Liver (tissue), 9 donors: ENCODE measurements around the gene DSC2. TPM values are rescaled to one million over a fixed set of nuclear protein-coding genes. Genes with fewer than 3 reads are reported as not detected.

Experiments used
- DNase-seq: peaks from one replicate; pipeline ENCODE4 v3.0.0-alpha.2; 2017; ENCODE audit warnings: low spot score
- H3K27ac ChIP-seq, 2 donors: one replicate each; pipeline ENCODE4 v1.7.0; 2013; ENCODE audit warnings: inconsistent platforms in 2 of 2, low read length in 2 of 2, control low read depth in 1 of 2, low read depth in 1 of 2, mild to moderate bottlenecking in 1 of 2
- H3K27me3 ChIP-seq, 4 donors: one replicate each; pipeline versions ENCODE4 v1.6.1 to v1.7.0; 2013; ENCODE audit warnings: low read length in 3 of 4, inconsistent platforms in 1 of 4, mild to moderate bottlenecking in 1 of 4, moderate library complexity in 1 of 4; ENCODE audit not compliant: control insufficient read depth in 4 of 4, insufficient read depth in 4 of 4
- H3K36me3 ChIP-seq, 4 donors: one replicate each; pipeline versions ENCODE4 v1.6.1 to v1.7.0; 2013; ENCODE audit warnings: low read length in 3 of 4, mild to moderate bottlenecking in 3 of 4, low read depth in 1 of 4, moderate library complexity in 1 of 4; ENCODE audit not compliant: control insufficient read depth in 4 of 4, insufficient read depth in 3 of 4
- H3K4me1 ChIP-seq, 4 donors: one replicate each; pipeline versions ENCODE4 v1.6.1 to v1.7.0; 2013; ENCODE audit warnings: low read length in 3 of 4, mild to moderate bottlenecking in 3 of 4, moderate library complexity in 1 of 4; ENCODE audit not compliant: control insufficient read depth in 4 of 4, insufficient read depth in 4 of 4
- H3K4me3 ChIP-seq, 3 donors: one replicate each; pipeline versions ENCODE4 v1.6.1 to v1.7.0; 2013; ENCODE audit warnings: low read length in 3 of 3, control low read depth in 1 of 3, low read depth in 1 of 3, mild to moderate bottlenecking in 1 of 3
- H3K9ac ChIP-seq, 2 donors: one replicate each; pipeline ENCODE4 v1.7.0; 2013; ENCODE audit warnings: low read length in 2 of 2, mild to moderate bottlenecking in 2 of 2, moderate library complexity in 2 of 2, control low read depth in 1 of 2, low read depth in 1 of 2
- H3K9me3 ChIP-seq, 4 donors: one replicate each; pipeline versions ENCODE4 v1.6.1 to v1.7.0; 2013; ENCODE audit warnings: low read length in 3 of 4; ENCODE audit not compliant: control insufficient read depth in 4 of 4
- EGR1 ChIP-seq, 2 donors: IDR thresholded peaks; 2 replicates each; pipeline ENCODE4 v1.6.1; 2016 to 2018; ENCODE audit warnings: antibody characterized with exemption in 2 of 2, low read depth in 2 of 2
- FOXA1 ChIP-seq: IDR thresholded peaks from 2 replicates; pipeline ENCODE4 v1.6.1; 2016; ENCODE audit warnings: antibody characterized with exemption
- FOXA2 ChIP-seq: IDR thresholded peaks from 2 replicates; pipeline ENCODE4 v1.6.1; 2016; ENCODE audit warnings: antibody characterized with exemption
- GABPA ChIP-seq, 2 donors: IDR thresholded peaks in 1 of 2; conservative IDR thresholded peaks in 1 of 2; 2 replicates each; pipeline ENCODE4 v1.6.1; 2016; ENCODE audit warnings: antibody characterized with exemption in 2 of 2, mild to moderate bottlenecking in 1 of 2, moderate library complexity in 1 of 2
- HNF4A ChIP-seq, 2 donors: conservative IDR thresholded peaks; 2 replicates each; pipeline ENCODE4 v1.6.1; 2016; ENCODE audit warnings: antibody characterized with exemption in 2 of 2, mild to moderate bottlenecking in 2 of 2
- HNF4G ChIP-seq: IDR thresholded peaks from 2 replicates; pipeline ENCODE4 v1.6.1; 2016; ENCODE audit warnings: antibody characterized with exemption
- JUND ChIP-seq, 2 donors: IDR thresholded peaks; 2 replicates each; pipeline ENCODE4 v1.6.1; 2016; ENCODE audit warnings: antibody characterized with exemption in 2 of 2
- NR2F2 ChIP-seq: IDR thresholded peaks from 2 replicates; pipeline ENCODE4 v1.6.1; 2016; ENCODE audit warnings: antibody characterized with exemption
- RAD21 ChIP-seq, 2 donors: IDR thresholded peaks; 2 replicates each; pipeline ENCODE4 v1.6.1; 2016; ENCODE audit warnings: antibody characterized with exemption in 2 of 2, mild to moderate bottlenecking in 2 of 2
- RXRA ChIP-seq, 2 donors: IDR thresholded peaks; 2 replicates each; pipeline ENCODE4 v1.6.1; 2017 to 2018; ENCODE audit warnings: antibody characterized with exemption in 2 of 2, mild to moderate bottlenecking in 1 of 2
- SP1 ChIP-seq: IDR thresholded peaks from 2 replicates; pipeline ENCODE4 v1.6.1; 2018; ENCODE audit warnings: antibody characterized with exemption, mild to moderate bottlenecking
- TAF1 ChIP-seq: conservative IDR thresholded peaks from 2 replicates; pipeline ENCODE4 v1.6.1; 2016; ENCODE audit warnings: antibody characterized with exemption, mild to moderate bottlenecking
- YY1 ChIP-seq: IDR thresholded peaks from 2 replicates; pipeline ENCODE4 v1.6.1; 2016; ENCODE audit warnings: antibody characterized with exemption, mild to moderate bottlenecking
- WGBS: extraction: QIAGEN DNeasy Blood & Tissue Kit; methylation state at CpG from one replicate; pipeline ENCODE4 v1.1.7; 2013; 5-methylcytosine and 5-hydroxymethylcytosine counted together
- polyA plus RNA-seq, 2 donors: library from polyadenylated mRNA; stranded (reverse) in 1 of 2; unstranded in 1 of 2; fragments of 200-250 nt in 1 of 2; fragments of >200 nt in 1 of 2; fragmentation: Nextera tagmentation in 1 of 2; extraction: Ambion mirVana in 1 of 2; gene quantifications; one replicate each; pipeline versions ENCODE4 v1.2.1 to v1.2.3, GENCODE V29; 2013 to 2015
- total RNA-seq, 2 donors: library from RNA; depleted of rRNA; stranded (reverse); fragments of >200 nt; gene quantifications; one replicate each; pipeline ENCODE4 v1.2.3, GENCODE V29; 2014
- TF ChIP-seq, protein P1 (sequence below): IDR thresholded peaks from 2 replicates; pipeline ENCODE4 v1.6.1; 2016; ENCODE audit warnings: antibody characterized with exemption
- TF ChIP-seq, protein P2 (sequence below): IDR thresholded peaks from 2 replicates; pipeline ENCODE4 v1.6.1; 2016; ENCODE audit warnings: antibody characterized with exemption
- TF ChIP-seq, protein P3 (sequence below): fragments of 150-350 bp; IDR thresholded peaks from 2 replicates; pipeline ENCODE4 v1.5.1; 2017; ENCODE audit warnings: improper control_type of control experiment, low read depth, low read length; ENCODE audit not compliant: missing input control
- TF ChIP-seq, protein P4 (sequence below): IDR thresholded peaks from 2 replicates; pipeline ENCODE4 v1.6.1; 2016; ENCODE audit warnings: antibody characterized with exemption
- TF ChIP-seq, protein P5 (sequence below): IDR thresholded peaks from 2 replicates; pipeline ENCODE4 v1.6.1; 2016; ENCODE audit warnings: antibody characterized with exemption, mild to moderate bottlenecking
- donor health status: healthy.
- donor health status: healthy.
- donor health status: healthy.
- donor health status: healthy.
- donor health status: healthy.

Gene DSC2
- total and polyA plus RNA-seq, 4 donors = 3.7 to 16.4 (median 7.4) TPM

DNA sequence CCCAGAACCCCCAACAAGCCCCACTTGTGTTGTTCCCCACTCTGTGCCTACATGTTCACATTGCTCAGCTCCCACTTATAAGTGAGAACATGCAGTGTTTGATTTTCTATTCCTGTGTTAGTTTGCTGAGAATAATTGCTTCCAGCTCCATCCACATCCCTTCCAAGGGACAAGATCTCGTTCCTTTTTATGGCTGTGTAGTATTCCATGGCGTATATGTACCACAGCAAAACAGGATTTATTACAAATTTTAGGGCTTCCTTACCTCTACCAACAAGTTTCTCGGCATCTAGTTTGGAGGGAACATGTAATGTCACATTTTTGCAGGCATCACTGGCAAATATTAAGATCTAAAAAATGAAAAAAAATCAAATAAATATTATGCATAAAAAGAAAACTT lies 8.9 kb downstream of the DSC2 start:
- H3K27ac ChIP-seq = no peak overlapping the region
- no peak for DNase-seq
- peaks cover 0 to 1% (median 0%) of the 10 kb centered on the region in 4 donors for H3K9me3 ChIP-seq
- no peak overlapping the region for H3K4me3 ChIP-seq
- TF ChIP-seq HNF4G = no peak
- TF ChIP-seq RXRA (IDR thresholded peaks at IDR 0.05) = no peak
- TF ChIP-seq, protein P1, sequence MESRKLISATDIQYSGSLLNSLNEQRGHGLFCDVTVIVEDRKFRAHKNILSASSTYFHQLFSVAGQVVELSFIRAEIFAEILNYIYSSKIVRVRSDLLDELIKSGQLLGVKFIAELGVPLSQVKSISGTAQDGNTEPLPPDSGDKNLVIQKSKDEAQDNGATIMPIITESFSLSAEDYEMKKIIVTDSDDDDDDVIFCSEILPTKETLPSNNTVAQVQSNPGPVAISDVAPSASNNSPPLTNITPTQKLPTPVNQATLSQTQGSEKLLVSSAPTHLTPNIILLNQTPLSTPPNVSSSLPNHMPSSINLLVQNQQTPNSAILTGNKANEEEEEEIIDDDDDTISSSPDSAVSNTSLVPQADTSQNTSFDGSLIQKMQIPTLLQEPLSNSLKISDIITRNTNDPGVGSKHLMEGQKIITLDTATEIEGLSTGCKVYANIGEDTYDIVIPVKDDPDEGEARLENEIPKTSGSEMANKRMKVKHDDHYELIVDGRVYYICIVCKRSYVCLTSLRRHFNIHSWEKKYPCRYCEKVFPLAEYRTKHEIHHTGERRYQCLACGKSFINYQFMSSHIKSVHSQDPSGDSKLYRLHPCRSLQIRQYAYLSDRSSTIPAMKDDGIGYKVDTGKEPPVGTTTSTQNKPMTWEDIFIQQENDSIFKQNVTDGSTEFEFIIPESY = no peak
- TF ChIP-seq FOXA2 = no peak
- TF ChIP-seq, protein P2, sequence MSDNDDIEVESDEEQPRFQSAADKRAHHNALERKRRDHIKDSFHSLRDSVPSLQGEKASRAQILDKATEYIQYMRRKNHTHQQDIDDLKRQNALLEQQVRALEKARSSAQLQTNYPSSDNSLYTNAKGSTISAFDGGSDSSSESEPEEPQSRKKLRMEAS = no peak
- TF ChIP-seq, protein P3, sequence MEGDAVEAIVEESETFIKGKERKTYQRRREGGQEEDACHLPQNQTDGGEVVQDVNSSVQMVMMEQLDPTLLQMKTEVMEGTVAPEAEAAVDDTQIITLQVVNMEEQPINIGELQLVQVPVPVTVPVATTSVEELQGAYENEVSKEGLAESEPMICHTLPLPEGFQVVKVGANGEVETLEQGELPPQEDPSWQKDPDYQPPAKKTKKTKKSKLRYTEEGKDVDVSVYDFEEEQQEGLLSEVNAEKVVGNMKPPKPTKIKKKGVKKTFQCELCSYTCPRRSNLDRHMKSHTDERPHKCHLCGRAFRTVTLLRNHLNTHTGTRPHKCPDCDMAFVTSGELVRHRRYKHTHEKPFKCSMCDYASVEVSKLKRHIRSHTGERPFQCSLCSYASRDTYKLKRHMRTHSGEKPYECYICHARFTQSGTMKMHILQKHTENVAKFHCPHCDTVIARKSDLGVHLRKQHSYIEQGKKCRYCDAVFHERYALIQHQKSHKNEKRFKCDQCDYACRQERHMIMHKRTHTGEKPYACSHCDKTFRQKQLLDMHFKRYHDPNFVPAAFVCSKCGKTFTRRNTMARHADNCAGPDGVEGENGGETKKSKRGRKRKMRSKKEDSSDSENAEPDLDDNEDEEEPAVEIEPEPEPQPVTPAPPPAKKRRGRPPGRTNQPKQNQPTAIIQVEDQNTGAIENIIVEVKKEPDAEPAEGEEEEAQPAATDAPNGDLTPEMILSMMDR = no peak
- no peak for TF ChIP-seq JUND (IDR thresholded peaks at IDR 0.05)
- no peak for TF ChIP-seq FOXA1
- no peak for TF ChIP-seq EGR1 (IDR thresholded peaks at IDR 0.05; ENCODE audit: low read depth in 2 of 2)
- TF ChIP-seq SP1 = no peak
- TF ChIP-seq YY1 = no peak
- TF ChIP-seq, protein P4, sequence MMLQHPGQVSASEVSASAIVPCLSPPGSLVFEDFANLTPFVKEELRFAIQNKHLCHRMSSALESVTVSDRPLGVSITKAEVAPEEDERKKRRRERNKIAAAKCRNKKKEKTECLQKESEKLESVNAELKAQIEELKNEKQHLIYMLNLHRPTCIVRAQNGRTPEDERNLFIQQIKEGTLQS = no peak
- TF ChIP-seq HNF4A (conservative IDR thresholded peaks at IDR 0.05) = no peak
- no peak for TF ChIP-seq TAF1
- TF ChIP-seq GABPA (IDR thresholded peaks at IDR 0.05 in 1 of 2, conservative IDR thresholded peaks at IDR 0.05 in 1 of 2) = no peak
- TF ChIP-seq, protein P5, sequence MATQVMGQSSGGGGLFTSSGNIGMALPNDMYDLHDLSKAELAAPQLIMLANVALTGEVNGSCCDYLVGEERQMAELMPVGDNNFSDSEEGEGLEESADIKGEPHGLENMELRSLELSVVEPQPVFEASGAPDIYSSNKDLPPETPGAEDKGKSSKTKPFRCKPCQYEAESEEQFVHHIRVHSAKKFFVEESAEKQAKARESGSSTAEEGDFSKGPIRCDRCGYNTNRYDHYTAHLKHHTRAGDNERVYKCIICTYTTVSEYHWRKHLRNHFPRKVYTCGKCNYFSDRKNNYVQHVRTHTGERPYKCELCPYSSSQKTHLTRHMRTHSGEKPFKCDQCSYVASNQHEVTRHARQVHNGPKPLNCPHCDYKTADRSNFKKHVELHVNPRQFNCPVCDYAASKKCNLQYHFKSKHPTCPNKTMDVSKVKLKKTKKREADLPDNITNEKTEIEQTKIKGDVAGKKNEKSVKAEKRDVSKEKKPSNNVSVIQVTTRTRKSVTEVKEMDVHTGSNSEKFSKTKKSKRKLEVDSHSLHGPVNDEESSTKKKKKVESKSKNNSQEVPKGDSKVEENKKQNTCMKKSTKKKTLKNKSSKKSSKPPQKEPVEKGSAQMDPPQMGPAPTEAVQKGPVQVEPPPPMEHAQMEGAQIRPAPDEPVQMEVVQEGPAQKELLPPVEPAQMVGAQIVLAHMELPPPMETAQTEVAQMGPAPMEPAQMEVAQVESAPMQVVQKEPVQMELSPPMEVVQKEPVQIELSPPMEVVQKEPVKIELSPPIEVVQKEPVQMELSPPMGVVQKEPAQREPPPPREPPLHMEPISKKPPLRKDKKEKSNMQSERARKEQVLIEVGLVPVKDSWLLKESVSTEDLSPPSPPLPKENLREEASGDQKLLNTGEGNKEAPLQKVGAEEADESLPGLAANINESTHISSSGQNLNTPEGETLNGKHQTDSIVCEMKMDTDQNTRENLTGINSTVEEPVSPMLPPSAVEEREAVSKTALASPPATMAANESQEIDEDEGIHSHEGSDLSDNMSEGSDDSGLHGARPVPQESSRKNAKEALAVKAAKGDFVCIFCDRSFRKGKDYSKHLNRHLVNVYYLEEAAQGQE = no peak
- TF ChIP-seq RAD21 (IDR thresholded peaks at IDR 0.05) = no peak
- no peak for TF ChIP-seq NR2F2
- no peaks in the 10 kb centered on the region for H3K27me3 ChIP-seq
- H3K36me3 ChIP-seq = peaks cover 2 to 12% (median 9%) of the 10 kb centered on the region in 4 donors
- WGBS = 94% methylated on average over 3 of the region's 3 CpGs
- no peaks in the 10 kb centered on the region for H3K4me1 ChIP-seq
- no peak overlapping the region for H3K9ac ChIP-seq
